ENCODE results near the gene ADAMTSL4. TPM values are rescaled to one million over a fixed set of nuclear protein-coding genes. Genes with fewer than 3 reads are reported as not detected.

ADAMTSL4 gene
- total RNA-seq, 1 experiment from 2014 or later, result not detected

DNA sequence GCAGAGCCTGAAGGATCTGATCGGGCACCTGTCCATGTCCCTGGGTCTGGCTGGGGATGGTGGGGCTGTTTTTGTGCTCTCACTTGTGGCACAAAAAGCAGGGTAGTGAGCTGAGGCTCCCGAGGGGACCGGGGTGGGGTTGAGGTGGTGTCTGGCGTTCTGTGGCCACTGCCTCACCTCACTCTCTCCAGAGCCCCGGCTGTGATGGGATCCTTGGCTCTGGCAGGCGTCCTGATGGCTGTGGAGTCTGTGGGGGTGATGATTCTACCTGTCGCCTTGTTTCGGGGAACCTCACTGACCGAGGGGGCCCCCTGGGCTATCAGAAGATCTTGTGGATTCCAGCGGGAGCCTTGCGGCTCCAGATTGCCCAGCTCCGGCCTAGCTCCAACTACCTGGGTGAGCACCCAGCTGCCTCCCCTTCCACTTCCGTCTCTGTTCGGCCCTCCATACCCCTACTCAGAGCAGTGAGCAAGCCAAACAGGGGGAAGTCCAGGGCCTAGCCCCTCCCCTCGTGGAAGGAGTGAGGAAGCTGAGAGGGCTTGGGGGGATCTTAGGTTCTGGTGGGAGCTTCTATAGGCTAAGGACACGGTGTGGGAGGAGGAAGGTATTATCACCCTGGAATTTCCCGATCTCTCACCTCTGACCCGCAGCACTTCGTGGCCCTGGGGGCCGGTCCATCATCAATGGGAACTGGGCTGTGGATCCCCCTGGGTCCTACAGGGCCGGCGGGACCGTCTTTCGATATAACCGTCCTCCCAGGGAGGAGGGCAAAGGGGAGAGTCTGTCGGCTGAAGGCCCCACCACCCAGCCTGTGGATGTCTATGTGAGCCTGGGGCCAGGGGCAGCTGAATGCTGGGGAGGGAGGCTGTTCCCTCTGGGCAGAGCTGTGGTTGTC lies 7.0 kb downstream of the ADAMTSL4 start:
- H3K27me3 ChIP-seq, result no peaks in the 10 kb centered on the region
- peaks cover 8% of the 10 kb centered on the region; the same call in 1 of the 2 replicates for H3K4me1 ChIP-seq
- DNase-seq, result no peak
- H3K4me3 ChIP-seq, result no peak overlapping the region
- H3K9me3 ChIP-seq (replicated peaks), result no peaks in the 10 kb centered on the region
- no peak overlapping the region for H3K27ac ChIP-seq
- H3K36me3 ChIP-seq, result no peaks in the 10 kb centered on the region

DNA sequence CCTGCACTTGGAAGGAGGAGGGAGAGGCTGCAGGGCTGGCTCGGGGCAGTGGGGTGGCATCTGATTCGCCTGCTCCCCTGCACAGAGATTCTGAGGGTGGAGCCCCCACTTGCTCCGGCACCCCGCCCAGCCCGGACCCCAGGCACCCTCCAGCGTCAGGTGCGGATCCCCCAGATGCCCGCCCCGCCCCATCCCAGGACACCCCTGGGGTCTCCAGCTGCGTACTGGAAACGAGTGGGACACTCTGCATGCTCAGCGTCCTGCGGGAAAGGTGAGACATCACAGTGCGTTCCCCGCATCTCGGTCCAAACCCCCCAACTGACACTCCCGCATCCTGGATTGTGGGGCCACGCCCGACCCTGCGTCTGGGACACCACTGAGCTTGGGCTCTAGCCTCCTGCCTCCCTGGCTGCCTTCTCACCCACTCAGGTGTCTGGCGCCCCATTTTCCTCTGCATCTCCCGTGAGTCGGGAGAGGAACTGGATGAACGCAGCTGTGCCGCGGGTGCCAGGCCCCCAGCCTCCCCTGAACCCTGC lies 7.9 kb downstream of the ADAMTSL4 start:
- Histone ChIP-seq H3K9me3 (replicated peaks) (no peaks in the 10 kb centered on the region), H3K4me1 (peaks cover 7% of the 10 kb centered on the region; the same call in 1 of the 2 replicates)
- DNase-seq, result no peak

DNA sequence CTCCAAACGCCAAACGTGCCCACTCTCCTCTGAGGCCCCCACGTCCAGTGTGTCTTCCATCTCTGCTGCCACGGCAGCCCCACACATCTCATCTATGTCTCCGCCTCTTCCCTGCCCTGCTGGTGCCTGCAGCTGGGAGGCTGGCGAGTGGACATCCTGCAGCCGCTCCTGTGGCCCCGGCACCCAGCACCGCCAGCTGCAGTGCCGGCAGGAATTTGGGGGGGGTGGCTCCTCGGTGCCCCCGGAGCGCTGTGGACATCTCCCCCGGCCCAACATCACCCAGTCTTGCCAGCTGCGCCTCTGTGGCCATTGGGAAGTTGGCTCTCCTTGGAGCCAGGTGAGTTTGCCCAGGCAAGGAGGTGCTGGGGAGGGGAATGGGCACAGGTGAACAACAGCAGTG lies 8.6 kb downstream of the ADAMTSL4 start:
- DNase-seq, result no peak
- no peaks in the 10 kb centered on the region for H3K27me3 ChIP-seq
- no peaks in the 10 kb centered on the region for H3K9me3 ChIP-seq (replicated peaks)
- no peak overlapping the region for H3K27ac ChIP-seq
- no peak overlapping the region for H3K4me3 ChIP-seq
- H3K4me1 ChIP-seq, result peaks cover 9% of the 10 kb centered on the region
- no peaks in the 10 kb centered on the region for H3K36me3 ChIP-seq

More for the DNA sequence above, 7.9 kb downstream of the ADAMTSL4 start:
- H3K36me3 ChIP-seq, result no peaks in the 10 kb centered on the region
- no peaks in the 10 kb centered on the region for H3K27me3 ChIP-seq
- no peak overlapping the region for H3K4me3 ChIP-seq
- no peak overlapping the region for H3K27ac ChIP-seq

DNA sequence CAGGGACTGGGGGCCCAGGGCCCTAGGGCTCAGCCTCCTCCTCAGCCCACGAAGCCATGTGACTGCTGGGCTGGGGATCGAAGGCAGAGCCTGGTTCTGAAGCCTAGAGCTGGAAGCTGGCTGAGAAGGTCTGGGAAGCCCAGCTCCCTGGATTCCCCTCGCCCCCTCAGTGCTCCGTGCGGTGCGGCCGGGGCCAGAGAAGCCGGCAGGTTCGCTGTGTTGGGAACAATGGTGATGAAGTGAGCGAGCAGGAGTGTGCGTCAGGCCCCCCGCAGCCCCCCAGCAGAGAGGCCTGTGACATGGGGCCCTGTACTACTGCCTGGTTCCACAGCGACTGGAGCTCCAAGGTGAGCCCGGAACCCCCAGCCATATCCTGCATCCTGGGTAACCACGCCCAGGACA lies 9.1 kb downstream of the ADAMTSL4 start:
- H3K27ac ChIP-seq, result no peak overlapping the region
- H3K4me3 ChIP-seq, result no peak overlapping the region
- no peak for DNase-seq
- peaks cover 14% of the 10 kb centered on the region for H3K4me1 ChIP-seq
- H3K9me3 ChIP-seq (replicated peaks), result no peaks in the 10 kb centered on the region
- H3K36me3 ChIP-seq, result no peaks in the 10 kb centered on the region
- no peaks in the 10 kb centered on the region for H3K27me3 ChIP-seq

DNA sequence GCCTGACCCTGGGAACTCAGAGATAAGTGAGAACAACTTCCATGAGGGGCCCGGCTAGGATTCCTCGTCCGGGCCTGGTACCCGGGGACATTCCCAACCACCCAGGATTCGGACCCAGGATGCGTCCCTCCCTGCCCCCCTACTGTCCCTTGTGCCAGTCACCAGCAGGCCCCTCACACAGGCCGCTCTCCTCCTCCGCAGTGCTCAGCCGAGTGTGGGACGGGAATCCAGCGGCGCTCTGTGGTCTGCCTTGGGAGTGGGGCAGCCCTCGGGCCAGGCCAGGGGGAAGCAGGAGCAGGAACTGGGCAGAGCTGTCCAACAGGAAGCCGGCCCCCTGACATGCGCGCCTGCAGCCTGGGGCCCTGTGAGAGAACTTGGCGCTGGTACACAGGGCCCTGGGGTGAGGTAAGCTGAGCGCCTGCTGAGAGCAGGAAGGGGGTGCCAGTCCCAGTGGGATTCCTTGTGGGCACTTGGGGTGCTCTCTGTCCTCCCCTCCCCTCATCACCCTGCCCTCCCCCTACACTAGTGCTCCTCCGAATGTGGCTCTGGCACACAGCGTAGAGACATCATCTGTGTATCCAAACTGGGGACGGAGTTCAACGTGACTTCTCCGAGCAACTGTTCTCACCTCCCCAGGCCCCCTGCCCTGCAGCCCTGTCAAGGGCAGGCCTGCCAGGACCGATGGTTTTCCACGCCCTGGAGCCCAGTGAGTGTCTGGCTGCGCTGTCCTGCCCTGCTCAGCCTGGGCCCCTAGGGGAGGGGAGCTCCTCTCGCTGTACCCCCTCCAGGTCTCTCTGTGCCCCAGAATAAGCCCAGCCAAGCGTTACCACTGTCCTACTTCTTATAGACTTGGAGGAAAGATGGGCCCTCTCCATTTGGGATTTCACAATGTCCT lies 9.8 kb downstream of the ADAMTSL4 start:
- H3K27ac ChIP-seq, result no peak overlapping the region
- H3K4me1 ChIP-seq, result peaks cover 15% of the 10 kb centered on the region
- no peaks in the 10 kb centered on the region for H3K27me3 ChIP-seq
- DNase-seq, result no peak
- H3K36me3 ChIP-seq, result no peaks in the 10 kb centered on the region
- no peak overlapping the region for H3K4me3 ChIP-seq
- no peaks in the 10 kb centered on the region for H3K9me3 ChIP-seq (replicated peaks)

DNA sequence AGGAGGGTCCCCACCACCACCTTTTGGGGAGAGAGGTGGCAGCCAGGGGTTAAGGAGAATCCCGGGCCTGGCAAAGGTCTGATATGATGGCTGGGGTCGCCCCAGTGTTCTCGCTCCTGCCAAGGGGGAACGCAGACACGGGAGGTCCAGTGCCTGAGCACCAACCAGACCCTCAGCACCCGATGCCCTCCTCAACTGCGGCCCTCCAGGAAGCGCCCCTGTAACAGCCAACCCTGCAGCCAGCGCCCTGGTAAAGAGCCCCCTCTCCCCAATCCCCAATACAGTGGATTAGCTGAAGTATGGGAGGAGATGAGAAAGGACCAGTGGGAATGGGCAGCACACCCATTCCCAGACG lies 10.4 kb downstream of the ADAMTSL4 start:
- DNase-seq, result no peak
- H3K27me3 ChIP-seq, result no peaks in the 10 kb centered on the region
- no peaks in the 10 kb centered on the region for H3K36me3 ChIP-seq
- no peaks in the 10 kb centered on the region for H3K9me3 ChIP-seq (replicated peaks)
- no peak overlapping the region for H3K4me3 ChIP-seq
- H3K27ac ChIP-seq, result no peak overlapping the region
- H3K4me1 ChIP-seq, result peaks cover 15% of the 10 kb centered on the region

DNA sequence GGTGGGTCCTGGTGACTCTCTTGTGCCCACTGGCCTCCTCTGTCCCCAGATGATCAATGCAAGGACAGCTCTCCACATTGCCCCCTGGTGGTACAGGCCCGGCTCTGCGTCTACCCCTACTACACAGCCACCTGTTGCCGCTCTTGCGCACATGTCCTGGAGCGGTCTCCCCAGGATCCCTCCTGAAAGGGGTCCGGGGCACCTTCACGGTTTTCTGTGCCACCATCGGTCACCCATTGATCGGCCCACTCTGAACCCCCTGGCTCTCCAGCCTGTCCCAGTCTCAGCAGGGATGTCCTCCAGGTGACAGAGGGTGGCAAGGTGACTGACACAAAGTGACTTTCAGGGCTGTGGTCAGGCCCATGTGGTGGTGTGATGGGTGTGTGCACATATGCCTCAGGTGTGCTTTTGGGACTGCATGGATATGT lies 10.8 kb downstream of the ADAMTSL4 start:
- Histone ChIP-seq H3K9me3 (replicated peaks) (no peaks in the 10 kb centered on the region), H3K36me3 (no peaks in the 10 kb centered on the region), H3K4me1 (peaks cover 15% of the 10 kb centered on the region), H3K27me3 (no peaks in the 10 kb centered on the region), H3K4me3 (no peak overlapping the region), H3K27ac (no peak overlapping the region)
- peak; percentile 69 to 87 for DNase-seq

DNA sequence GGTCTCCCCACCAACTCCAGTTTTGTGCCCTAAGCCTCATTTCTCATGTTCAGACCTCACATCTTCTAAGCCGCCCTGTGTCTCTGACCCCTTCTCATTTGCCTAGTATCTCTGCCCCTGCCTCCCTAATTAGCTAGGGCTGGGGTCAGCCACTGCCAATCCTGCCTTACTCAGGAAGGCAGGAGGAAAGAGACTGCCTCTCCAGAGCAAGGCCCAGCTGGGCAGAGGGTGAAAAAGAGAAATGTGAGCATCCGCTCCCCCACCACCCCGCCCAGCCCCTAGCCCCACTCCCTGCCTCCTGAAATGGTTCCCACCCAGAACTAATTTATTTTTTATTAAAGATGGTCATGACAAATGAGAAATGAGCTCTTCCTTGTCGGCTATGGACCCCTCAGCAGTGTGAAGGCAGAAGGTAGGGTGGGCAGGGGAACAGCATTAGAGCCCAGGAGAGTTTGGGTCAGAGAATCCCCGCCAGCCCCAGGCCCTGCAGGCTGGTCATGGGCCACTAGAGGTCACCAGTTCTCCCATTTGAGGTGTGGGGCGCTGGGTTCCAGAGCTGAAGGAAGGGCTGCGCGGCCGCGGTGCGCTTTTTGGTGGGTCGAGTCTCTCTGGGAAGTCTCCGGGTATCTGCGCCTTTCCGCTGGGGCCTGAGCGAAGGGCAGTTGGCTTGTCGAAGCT lies 11.5 kb downstream of the ADAMTSL4 start:
- H3K36me3 ChIP-seq, result no peaks in the 10 kb centered on the region
- peak; percentile 88 to 93 for DNase-seq
- H3K4me1 ChIP-seq, result peaks cover 15% of the 10 kb centered on the region
- H3K9me3 ChIP-seq (replicated peaks), result no peaks in the 10 kb centered on the region
- peak overlapping the region; percentile 75 for H3K27ac ChIP-seq
- H3K27me3 ChIP-seq, result no peaks in the 10 kb centered on the region
- peak overlapping the region; percentile 58 for H3K4me3 ChIP-seq

DNA sequence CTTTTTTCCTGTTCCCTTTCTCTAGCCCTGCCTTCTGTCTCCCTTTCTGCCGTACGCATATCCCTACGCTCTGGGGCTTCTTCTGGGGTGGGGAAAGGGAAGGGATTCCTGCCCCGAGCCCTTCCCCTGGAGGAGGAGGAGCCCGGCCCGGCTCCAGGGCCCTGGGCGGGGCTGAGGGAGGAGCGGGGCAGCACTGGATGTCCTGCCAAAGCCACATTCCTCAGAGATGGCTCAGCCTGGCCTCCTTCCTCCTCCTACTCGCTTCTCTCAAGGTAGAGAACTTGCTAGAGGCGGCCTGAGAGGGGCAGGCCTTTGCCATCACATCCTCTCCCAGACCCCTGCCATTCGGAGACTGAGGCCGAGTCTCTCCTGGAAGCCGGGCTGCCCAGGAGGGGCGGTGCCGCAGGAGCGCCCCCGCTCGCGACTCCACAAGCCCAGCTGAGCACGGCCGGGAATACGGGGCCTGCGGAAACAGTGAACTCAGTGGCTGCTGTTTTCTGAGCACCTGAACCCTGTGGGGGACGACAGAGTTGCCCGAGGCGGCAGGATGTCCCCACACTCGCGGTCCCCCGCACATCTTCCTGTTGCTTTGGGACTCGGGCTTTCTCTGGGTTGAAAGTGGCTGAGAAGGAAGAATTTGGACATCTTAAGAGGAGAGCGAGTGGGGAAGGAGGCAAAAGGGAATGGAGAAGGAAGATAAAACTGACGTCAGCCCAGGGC lies 12.2 kb downstream of the ADAMTSL4 start:
- Histone ChIP-seq H3K27me3 (no peaks in the 10 kb centered on the region), H3K27ac (peak overlapping the region; percentile 75), H3K36me3 (no peaks in the 10 kb centered on the region), H3K4me1 (peaks cover 15% of the 10 kb centered on the region), H3K9me3 (replicated peaks) (no peaks in the 10 kb centered on the region), H3K4me3 (peak overlapping the region; percentile 58)
- peak; percentile 90 to 92 for DNase-seq

DNA sequence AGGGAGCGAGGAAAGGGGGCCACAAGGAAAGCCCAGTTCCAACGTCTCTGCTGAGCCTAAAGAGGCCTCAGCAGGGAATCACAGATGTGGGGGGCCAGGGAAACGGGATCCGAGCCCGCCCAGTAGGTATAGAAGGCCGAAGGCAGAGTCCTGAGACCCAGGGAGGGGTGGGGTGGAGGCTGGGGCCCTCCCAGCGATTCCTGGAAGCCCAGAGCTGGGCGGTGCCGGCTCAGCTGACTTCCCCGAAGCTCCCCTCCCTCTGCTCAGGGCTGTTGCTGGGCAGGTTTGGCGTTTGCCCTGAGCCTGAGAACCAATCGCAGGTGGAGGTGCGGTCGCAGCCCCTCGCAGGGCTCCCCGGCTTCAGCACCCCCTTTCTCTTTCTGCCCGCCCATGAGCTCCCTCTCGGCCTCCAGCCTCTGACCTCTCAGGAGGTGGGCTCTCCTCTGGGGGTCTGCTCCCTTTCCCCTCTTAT lies 12.8 kb downstream of the ADAMTSL4 start:
- Histone ChIP-seq H3K27me3 (no peaks in the 10 kb centered on the region), H3K4me3 (peak overlapping the region; percentile 58), H3K27ac (peak overlapping the region; percentile 75), H3K36me3 (no peaks in the 10 kb centered on the region), H3K4me1 (peaks cover 19% of the 10 kb centered on the region), H3K9me3 (replicated peaks) (no peaks in the 10 kb centered on the region)
- peak; percentile 83 to 85 for DNase-seq

DNA sequence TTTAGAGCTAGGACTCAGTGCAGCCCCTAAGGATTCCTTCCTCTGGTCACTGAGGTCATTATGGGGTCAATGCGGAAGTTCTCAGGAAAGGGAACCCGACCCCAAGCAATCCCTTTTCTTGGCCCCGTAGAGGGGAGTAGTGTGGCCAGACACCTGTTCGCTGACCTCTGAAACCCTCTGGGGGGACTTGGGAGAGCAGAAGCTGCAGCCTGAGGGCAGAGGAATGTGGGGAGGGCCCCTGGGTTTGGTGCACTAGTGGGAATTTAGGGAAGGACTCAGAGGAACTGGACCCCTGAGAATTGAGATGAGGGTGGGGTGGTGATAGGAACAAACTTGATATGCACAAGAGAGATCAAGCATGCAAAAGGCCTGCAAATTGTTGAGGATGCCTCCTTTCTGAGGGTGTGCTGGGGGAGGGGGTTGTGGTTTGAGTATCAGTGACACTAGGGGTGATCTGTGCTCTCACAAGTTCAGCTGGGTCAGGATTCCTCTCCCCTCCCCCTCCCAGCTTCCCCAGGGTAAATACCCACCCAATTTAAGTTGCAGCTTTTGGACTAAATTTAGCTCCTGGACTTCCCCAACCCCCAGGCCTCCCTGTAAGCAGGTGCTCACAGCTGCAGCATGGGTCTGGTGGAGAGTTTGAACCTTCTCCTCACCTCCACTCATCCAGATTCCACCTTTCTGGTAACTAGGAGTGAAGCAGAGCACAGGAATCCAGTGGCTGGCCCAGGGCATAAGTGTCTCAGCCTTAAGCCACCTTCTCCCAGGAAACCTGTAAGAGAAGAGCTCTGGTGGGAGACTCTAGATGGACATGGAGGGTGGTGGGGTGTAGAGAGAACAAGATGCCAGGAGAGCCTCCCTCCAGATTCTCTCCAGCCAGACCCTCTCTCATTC lies 13.5 kb downstream of the ADAMTSL4 start:
- H3K4me3 ChIP-seq, result peak overlapping the region; percentile 58
- peak overlapping the region; percentile 75 for H3K27ac ChIP-seq
- peak; percentile 57 to 58 for DNase-seq
- H3K9me3 ChIP-seq (replicated peaks), result no peaks in the 10 kb centered on the region
- peaks cover 24% of the 10 kb centered on the region for H3K4me1 ChIP-seq
- no peaks in the 10 kb centered on the region for H3K36me3 ChIP-seq
- no peaks in the 10 kb centered on the region for H3K27me3 ChIP-seq

DNA sequence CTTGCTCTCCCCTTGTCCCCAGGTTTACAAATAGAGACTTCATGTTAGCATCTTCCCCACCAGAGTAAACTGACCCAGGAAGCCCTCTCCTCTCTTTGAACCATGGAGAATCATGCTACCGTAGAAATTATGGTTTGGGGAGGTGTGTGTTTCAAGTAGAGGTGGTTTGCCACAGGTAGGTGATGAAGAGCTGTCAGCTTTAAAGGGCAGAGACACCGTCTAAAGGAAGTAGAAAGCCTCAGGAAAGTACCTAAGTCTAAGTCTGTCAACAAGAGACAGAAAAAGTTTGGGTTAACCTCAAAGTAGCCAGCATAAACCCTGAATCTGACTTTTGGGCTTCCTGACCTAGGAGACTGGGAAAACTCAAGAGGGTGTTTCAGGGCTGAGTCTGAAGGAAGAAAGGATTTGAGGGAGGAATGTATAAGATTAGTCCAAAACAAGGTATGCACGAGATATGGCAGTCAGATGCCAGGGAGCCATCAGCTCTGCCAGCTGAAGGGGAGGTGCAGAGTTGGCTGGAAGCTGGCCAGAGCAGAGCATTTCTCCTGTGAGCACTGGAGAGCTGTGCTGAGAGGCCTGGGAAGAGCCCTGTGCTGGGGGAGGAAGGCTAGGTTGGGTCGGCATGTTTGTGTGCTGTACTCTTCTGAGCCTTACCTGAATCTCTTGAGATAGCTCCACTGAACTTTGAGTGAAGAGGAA lies 14.3 kb downstream of the ADAMTSL4 start:
- DNase-seq, result no peak
- Histone ChIP-seq H3K36me3 (no peaks in the 10 kb centered on the region), H3K9me3 (replicated peaks) (no peaks in the 10 kb centered on the region), H3K4me3 (no peak overlapping the region), H3K4me1 (peaks cover 29% of the 10 kb centered on the region), H3K27me3 (no peaks in the 10 kb centered on the region), H3K27ac (no peak overlapping the region)

Measured in SJCRH30 (cell line).